ENCODE data around the gene ZNF554. TPM values are rescaled to one million over a fixed set of nuclear protein-coding genes. Genes with fewer than 3 reads are reported as not detected.

Gene ZNF554
- total RNA-seq, 2 experiments from 2014 or later, result 1.7 TPM

DNA sequence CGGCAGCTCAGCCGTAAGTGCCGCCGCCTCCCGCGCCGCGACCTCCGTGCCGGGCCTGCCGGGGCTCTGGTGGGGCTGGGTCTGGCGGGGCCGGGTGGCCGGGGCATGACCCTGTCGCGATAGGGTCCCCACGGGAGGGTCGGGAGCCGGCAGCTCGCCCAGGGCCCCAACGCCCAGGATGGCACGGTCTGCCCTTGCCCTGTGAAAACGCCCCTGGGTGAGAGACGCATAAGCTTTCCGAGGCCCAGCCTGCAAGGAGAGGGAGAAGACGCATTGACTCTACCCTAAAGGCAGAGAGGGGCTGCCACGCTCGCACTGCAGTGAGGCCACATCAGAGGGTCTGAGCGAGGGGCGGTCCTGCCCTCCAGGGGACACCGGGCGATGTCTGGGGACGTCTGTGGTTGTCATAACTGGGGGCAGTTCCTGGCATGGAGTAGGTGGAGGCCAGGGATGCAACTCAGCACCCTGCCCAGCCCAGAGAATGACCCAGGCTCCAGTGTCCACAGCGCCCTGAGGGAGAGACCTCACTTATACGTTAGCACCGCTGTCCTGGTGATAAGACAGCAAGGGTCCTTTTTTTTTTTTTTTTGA, 539 bp downstream of the ZNF554 start:
- POLR2A ChIA-PET, result interaction anchor here (0.6 kb wide), 1 partner anchor 668 kb away, joined by 5 read pairs; no protein-coding TSS in a partner anchor
- CTCF ChIA-PET, result interaction anchor here (0.6 to 1.5 kb wide), 6 partner anchors 9 to 344 kb away, joined by 3 to 12 read pairs (median 4); partner anchors contain the start of genes ZNF555 and ZNF57

DNA sequence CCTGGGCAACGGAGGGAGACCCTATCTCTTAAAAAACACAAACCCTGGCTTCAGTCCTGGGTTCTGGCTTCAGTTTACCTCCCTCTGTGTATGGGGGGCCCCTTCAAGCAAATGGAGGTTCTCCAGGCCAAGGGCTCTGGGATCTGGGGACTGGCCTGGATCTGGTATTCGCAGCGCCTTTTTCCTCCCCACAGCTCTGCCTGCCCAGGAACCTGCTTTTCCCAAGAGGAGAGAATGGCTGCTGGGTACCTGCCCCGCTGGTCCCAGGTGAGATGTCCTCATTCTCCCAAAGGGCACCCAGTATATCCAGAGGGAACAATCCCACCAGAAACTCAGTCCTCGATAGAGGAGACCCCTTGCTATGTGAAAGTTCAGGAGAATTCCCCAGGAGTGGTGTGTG, 3.2 kb downstream of the ZNF554 start:
- POLR2A ChIA-PET, result interaction anchor here (0.6 kb wide), 1 partner anchor 8 kb away, joined by 3 read pairs; no protein-coding TSS in a partner anchor
- CTCF ChIA-PET, result no interaction called here

- ChIA-PET POLR2A (no interaction called here), CTCF (no interaction called here)
Measured at GRCh38 chr19:2823646-2824045, 4.0 kb downstream of the ZNF554 start.

GRCh38 chr19:2824129-2824528, 4.5 kb downstream of the ZNF554 start:
- POLR2A ChIA-PET, result no interaction called here
- CTCF ChIA-PET, result interaction anchor here (0.6 kb wide), 1 partner anchor 896 kb away, joined by 3 read pairs; no protein-coding TSS in a partner anchor

- POLR2A ChIA-PET, result no interaction called here
- CTCF ChIA-PET, result no interaction called here
Measured at GRCh38 chr19:2827022-2827421, 7.4 kb downstream of the ZNF554 start.

GRCh38 chr19:2827840-2828489, 8.3 kb downstream of the ZNF554 start:
- POLR2A ChIA-PET, result no interaction called here
- CTCF ChIA-PET, result no interaction called here

DNA sequence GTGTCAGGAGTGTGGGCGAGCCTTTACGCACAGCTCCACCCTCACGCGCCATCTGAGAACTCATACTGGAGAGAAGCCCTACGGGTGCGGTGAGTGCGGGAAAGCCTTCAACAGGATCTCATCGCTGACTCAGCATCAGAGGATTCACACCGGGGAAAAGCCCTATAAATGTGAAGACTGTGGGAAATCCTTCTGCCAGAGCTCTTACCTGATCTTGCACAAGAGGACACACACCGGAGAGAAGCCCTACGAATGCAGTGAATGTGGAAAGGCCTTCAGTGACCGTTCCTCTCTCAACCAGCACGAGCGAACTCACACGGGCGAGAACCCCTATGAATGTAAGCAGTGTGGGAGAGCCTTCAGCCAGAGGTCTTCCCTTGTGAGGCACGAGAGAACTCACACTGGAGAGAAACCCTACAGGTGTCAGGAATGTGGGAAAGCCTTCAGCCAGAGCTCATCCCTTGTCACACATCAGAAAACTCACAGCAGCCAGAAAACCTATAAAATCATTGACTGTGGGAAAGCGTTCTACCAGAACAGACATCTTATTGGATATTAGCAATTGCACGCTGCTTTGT, 14.7 kb downstream of the ZNF554 start:
- CTCF ChIA-PET, result no interaction called here
- POLR2A ChIA-PET, result no interaction called here

DNA sequence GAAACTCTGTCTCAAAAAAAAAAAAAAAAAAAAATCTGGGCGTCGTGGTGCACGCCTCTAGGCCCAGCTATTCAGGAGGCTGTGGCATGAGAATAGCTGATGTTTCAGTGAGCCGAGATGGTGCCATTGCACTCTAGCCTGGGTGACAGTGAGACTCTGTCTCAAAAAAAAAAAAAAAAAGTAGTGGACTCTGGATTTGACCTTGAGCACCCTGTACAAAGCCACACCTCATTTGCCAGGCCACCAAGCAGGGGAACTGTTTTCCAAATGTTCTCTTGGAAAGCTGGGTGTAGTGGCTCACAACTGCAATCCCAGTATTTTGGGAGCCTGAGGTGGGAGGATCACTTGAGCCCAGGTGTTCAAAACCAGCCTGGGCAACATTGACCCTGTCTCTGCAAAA, 17.8 kb downstream of the ZNF554 start:
- POLR2A ChIA-PET, result no interaction called here
- CTCF ChIA-PET, result no interaction called here

GRCh38 chr19:2840794-2841791, 21.4 kb downstream of the ZNF554 start, which contains the start of gene ZNF555:
Gene ZNF555 (plus strand): TSS chr19:2841475. CDS start chr19:2841573, 98 bp downstream.
- ChIA-PET CTCF (interaction anchor here (0.9 to 2.7 kb wide), 2 partner anchors 22 to 56 kb away, joined by 3 to 12 read pairs; partner anchors contain the start of genes THOP1 and ZNF554), POLR2A (interaction anchor here (0.6 kb wide), 1 partner anchor 158 kb away, joined by 3 read pairs; no protein-coding TSS in a partner anchor)

- CTCF ChIA-PET, result interaction anchor here (0.9 to 2.7 kb wide), 2 partner anchors 23 to 57 kb away, joined by 3 to 12 read pairs; partner anchors contain the start of genes THOP1 and ZNF554
Measured at GRCh38 chr19:2841855-2842574, 22.3 kb downstream of the ZNF554 start.

DNA sequence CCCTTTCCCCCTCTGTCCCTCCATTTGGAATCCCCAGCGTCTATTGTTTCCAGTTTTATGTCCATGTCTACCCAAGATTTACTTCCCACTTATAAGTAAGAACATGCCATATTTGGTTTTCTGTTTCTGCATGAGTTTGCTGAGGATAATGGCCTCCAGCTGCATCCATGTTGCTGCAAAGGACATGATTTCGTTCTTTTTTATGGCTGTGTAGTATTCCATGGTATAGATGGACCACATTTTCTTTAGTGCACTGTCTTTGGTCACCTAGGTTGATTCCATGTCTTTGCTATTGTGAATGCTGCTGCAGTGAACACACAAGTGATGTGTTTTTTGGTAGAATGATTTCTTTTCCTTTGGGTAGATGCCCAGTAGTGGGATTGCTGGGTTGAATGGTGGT, 25.4 kb downstream of the ZNF554 start:
- ChIA-PET POLR2A (interaction anchor here (0.8 kb wide), 1 partner anchor 70 kb away, joined by 3 read pairs; no protein-coding TSS in a partner anchor), CTCF (interaction anchor here (0.6 kb wide), 2 partner anchors 96 to 141 kb away, joined by 4 read pairs; no protein-coding TSS in a partner anchor)

More at GRCh38 chr19:2841855-2842574, 22.3 kb downstream of the ZNF554 start:
- POLR2A ChIA-PET, result interaction anchor here (0.7 kb wide), 1 partner anchor 87 kb away, joined by 9 read pairs; no protein-coding TSS in a partner anchor

DNA sequence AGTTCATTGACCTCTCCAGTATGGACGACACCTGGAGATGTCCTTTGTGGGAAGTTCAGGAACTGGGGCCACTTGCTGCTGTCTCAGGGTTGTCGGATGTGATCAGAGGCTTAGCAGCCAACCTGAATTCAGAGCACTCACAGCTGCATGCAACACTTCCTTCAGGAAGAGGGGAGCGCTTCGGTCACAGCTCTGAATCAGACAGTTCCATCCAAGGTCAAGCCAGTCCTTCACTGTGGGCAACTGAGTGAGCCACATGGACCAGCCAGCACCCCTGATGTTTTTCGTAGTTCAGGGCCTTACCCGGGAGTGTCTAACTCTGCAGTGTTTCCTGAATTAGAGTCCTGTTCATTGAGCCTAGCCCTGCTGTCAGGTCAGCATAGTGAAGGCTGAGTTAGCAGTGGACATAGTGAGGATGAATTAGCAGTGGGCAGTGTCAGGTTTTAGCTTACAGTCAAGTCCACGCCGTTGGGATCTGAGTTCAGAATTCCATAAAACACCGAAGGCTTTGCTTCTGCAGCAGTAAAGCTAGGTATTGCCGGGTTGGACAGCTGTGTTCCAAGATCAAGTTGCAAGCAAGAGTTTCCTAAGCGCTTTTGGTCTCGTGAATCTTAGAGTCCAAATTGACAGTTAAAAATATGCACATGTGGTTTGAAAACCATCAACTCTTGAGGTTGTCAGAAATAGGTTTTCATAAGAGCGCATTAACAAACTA, 26.7 kb downstream of the ZNF554 start:
- ChIA-PET CTCF (no interaction called here), POLR2A (no interaction called here)

DNA sequence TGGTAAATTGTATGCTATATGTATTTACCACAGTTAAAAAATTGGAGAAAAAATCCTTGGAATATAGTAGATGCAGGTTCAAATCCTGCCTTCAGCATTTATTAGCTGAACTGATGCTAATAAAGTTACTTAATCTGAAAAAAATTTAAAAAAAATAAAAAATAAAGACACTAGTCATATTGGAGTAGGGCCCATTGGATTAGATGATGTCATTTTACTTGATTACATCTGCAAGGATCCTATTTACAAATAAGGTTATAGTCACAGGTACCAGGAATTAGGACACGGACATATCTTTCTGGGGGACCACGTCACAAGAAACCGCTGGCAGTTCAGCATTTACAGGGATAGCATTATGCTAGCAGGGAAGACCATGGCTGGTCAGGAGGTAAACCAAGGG, 27.8 kb downstream of the ZNF554 start:
- POLR2A ChIA-PET, result no interaction called here
- CTCF ChIA-PET, result no interaction called here

- CTCF ChIA-PET, result interaction anchor here (0.8 kb wide), 1 partner anchor 292 kb away, joined by 3 read pairs; no protein-coding TSS in a partner anchor
Measured at GRCh38 chr19:2848616-2849015, 28.9 kb downstream of the ZNF554 start.

DNA sequence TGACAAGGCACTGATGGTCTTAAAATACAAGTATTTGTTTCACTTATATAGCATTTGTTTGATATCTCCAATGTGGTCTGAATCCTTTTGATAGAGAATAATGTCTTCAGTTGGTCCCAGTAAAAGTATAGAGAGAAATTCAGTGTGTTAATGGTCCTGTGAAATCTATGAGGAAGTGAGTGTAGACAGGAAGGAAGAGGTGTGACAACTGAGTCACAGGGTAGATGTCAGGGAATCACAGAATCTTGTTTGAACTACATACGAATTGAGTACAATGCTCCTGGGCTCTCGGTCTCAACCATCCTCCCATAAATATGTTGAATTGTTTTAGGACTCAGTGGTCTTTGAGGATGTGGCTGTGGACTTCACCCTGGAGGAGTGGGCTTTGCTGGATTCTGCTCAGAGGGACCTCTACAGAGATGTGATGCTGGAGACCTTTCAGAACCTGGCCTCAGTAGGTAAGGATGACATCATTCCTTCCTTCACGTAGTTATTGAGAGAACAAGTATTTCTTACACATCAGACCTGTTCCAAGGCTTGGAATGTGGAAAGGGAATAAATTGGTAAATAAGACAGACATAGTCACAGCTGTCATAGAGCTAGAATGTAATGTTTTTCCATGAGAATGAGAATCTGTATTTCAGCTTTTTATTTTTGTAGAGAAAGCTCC, 30.7 kb downstream of the ZNF554 start:
- CTCF ChIA-PET, result interaction anchor here (1.0 to 1.5 kb wide), 2 partner anchors 37 to 180 kb away, joined by 3 to 4 read pairs; no protein-coding TSS in a partner anchor
- POLR2A ChIA-PET, result no interaction called here

More at GRCh38 chr19:2848616-2849015, 28.9 kb downstream of the ZNF554 start:
- POLR2A ChIA-PET, result no interaction called here

DNA sequence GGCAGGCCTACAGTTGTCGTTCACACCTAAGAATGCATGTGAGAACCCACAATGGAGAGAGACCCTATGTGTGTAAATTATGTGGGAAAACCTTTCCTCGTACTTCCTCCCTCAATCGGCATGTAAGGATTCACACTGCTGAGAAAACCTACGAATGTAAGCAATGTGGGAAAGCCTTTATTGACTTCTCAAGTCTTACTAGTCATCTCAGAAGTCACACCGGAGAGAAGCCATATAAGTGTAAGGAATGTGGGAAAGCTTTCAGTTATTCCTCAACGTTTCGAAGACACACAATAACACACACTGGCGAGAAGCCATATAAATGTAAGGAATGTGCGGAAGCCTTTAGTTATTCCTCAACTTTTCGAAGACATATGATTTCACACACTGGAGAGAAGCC, 32.9 kb downstream of the ZNF554 start:
- POLR2A ChIA-PET, result no interaction called here
- CTCF ChIA-PET, result no interaction called here

- POLR2A ChIA-PET, result no interaction called here
- CTCF ChIA-PET, result interaction anchor here (1.3 kb wide), 1 partner anchor 98 kb away, joined by 5 read pairs; no protein-coding TSS in a partner anchor
Measured at GRCh38 chr19:2853015-2853606, 33.4 kb downstream of the ZNF554 start.

All from activated CD8-positive, alpha-beta memory T cell treated with anti-CD3 and anti-CD28 coated beads for 36 hours (primary cell).